NT2/D1 (cell line): ENCODE measurements around the gene EEF2.
"Not testable (repeated sequence)": the region's sequence is repeated elsewhere in the genome, so short reads cannot be mapped to it uniquely, and the experiment has no call there.

Source experiments
- SUZ12 ChIP-seq: IDR thresholded peaks from 2 replicates; pipeline ENCODE4 v1.6.1; 2011; ENCODE audit not compliant: insufficient read length, insufficient read depth; ENCODE audit errors: extremely low read depth
- ZNF274 ChIP-seq: IDR thresholded peaks from 2 replicates; pipeline ENCODE4 v1.6.1; 2011; ENCODE audit warnings: mild to moderate bottlenecking, low read depth, low read length

DNA sequence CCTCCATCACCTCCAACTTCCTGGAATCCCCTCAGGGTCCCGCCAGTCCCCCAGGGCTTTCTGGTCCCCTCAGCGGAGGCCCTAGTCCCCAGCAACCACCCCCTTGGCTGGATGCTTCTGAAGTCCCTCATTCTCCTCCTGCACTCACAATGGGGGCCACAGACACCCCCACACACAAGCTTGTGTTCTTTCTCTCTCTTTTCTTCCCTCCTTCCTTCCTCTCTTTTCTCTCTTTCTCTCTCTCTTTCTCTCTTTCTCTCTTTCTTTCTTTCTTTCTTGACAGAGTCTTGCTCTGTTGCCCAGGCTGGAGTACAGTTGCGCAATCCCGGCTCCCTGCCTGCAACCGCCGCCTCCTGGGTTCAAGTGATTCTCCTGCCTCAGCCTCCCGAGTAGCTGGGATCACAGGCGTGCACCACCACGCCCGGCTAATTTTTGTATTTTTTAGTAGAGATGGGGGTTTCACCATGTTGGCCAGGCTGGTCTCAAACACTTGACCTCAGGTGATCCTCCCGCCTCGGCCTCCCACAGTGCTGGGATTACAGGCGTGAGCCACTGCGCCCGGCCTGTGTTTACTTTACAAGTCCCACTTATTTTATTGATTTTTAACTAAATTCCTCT is 37.8 kb downstream of the EEF2 start:
- TF ChIP-seq ZNF274, SUZ12: not testable (repeated sequence)
